Neural cell (in vitro differentiated cells): ENCODE data around the gene COLEC12. TPM values are rescaled to one million over a fixed set of nuclear protein-coding genes. Genes with fewer than 3 reads are reported as not detected.

Experiments
- H2AFZ ChIP-seq: fragments of 200-600, 300-800 bp; sonication (generic), shearing (Covaris generic); 2 replicates; pipeline ENCODE4 v1.6.0; 2014; ENCODE audit warnings: low read depth, mild to moderate bottlenecking, antibody characterized with exemption, low read length, moderate library complexity
- H3F3A ChIP-seq: fragments of 200-600 bp; shearing (Covaris generic); 2 replicates; pipeline ENCODE4 v1.6.1; 2016; ENCODE audit warnings: mild to moderate bottlenecking, moderate library complexity, mixed read lengths, antibody characterized with exemption, low read length; ENCODE audit not compliant: insufficient read depth, poor library complexity, severe bottlenecking
- H3K27ac ChIP-seq: fragments of 200-600, 300-800 bp; sonication (generic), shearing (Covaris generic); 2 replicates; pipeline ENCODE4 v1.5.1; 2014; ENCODE audit warnings: mild to moderate bottlenecking, low read length, moderate library complexity
- H3K27me3 ChIP-seq: fragments of 300-800, 200-600 bp; sonication (generic), shearing (Covaris generic); 2 replicates; pipeline ENCODE4 v1.6.0; 2014; ENCODE audit warnings: mild to moderate bottlenecking, low read depth, low read length, moderate library complexity; ENCODE audit not compliant: insufficient read depth
- H3K36me3 ChIP-seq: fragments of 300-800, 200-600 bp; sonication (generic), shearing (Covaris generic); 2 replicates; pipeline ENCODE4 v1.5.1; 2014; ENCODE audit warnings: mild to moderate bottlenecking, antibody characterized with exemption, low read length, moderate library complexity; ENCODE audit not compliant: insufficient read depth
- H3K4me2 ChIP-seq: fragments of 300-800, 200-600 bp; sonication (generic), shearing (Covaris generic); 2 replicates; pipeline ENCODE4 v1.6.0; 2014; ENCODE audit warnings: mild to moderate bottlenecking, low read length
- H3K4me3 ChIP-seq: fragments of 300-800, 200-600 bp; sonication (generic), shearing (Covaris generic); 2 replicates; pipeline ENCODE4 v1.5.1; 2014; ENCODE audit warnings: mild to moderate bottlenecking, low read length, moderate library complexity
- H3K79me2 ChIP-seq: fragments of 200-600 bp; shearing (Covaris generic); replicated peaks from 2 replicates; pipeline ENCODE4 v1.6.0; 2014; ENCODE audit warnings: mild to moderate bottlenecking, low read length, moderate library complexity; ENCODE audit not compliant: insufficient read depth
- H3K9ac ChIP-seq: fragments of 300-800, 200-600 bp; sonication (generic), shearing (Covaris generic); 2 replicates; pipeline ENCODE4 v1.6.1; 2016; ENCODE audit warnings: mild to moderate bottlenecking, low read length, mixed read lengths
- H3K9me2 ChIP-seq: fragments of 200-600 bp; shearing (Covaris generic); 2 replicates; pipeline ENCODE4 v1.6.1; 2016; ENCODE audit warnings: mild to moderate bottlenecking, low read length, mixed read lengths; ENCODE audit not compliant: insufficient read depth
- H3K9me3 ChIP-seq: fragments of 200-600, 300-800 bp; sonication (generic), shearing (Covaris generic); 2 replicates; pipeline ENCODE4 v1.6.1; 2016; ENCODE audit warnings: mild to moderate bottlenecking, mixed run types, low read length, moderate library complexity, mixed read lengths
- H4K20me1 ChIP-seq: fragments of 200-600 bp; shearing (Covaris generic); 2 replicates; pipeline ENCODE4 v1.6.1; 2016; ENCODE audit warnings: mild to moderate bottlenecking, mixed run types; ENCODE audit not compliant: insufficient read depth
- CTCF ChIP-seq: fragments of 450-650 bp; IDR thresholded peaks from 2 replicates; pipeline ENCODE4 v1.5.1; 2014; ENCODE audit warnings: antibody characterized with exemption, mild to moderate bottlenecking, moderate library complexity; ENCODE audit not compliant: poor library complexity, severe bottlenecking
- EP300 ChIP-seq: fragments of 450-650 bp; conservative IDR thresholded peaks from 2 replicates; pipeline ENCODE4 v1.6.1; 2014; ENCODE audit warnings: antibody characterized with exemption, mild to moderate bottlenecking, moderate library complexity; ENCODE audit not compliant: poor library complexity, severe bottlenecking
- EZH2 ChIP-seq: fragments of 200-600, 300-800 bp; shearing (Covaris generic), sonication (generic); IDR thresholded peaks from 2 replicates; pipeline ENCODE4 v1.6.1; 2014; ENCODE audit warnings: antibody characterized with exemption, low read length, borderline replicate concordance, mild to moderate bottlenecking; ENCODE audit not compliant: insufficient read depth, poor library complexity, severe bottlenecking
- MXI1 ChIP-seq: fragments of 450-650 bp; conservative IDR thresholded peaks from 2 replicates; pipeline ENCODE4 v1.6.1; 2014; ENCODE audit warnings: antibody characterized with exemption, mild to moderate bottlenecking; ENCODE audit not compliant: poor library complexity, severe bottlenecking
- POLR2AphosphoS5 ChIP-seq: IDR thresholded peaks from 2 replicates; pipeline ENCODE4 v1.6.1; 2012
- RAD21 ChIP-seq: fragments of 450-650 bp; conservative IDR thresholded peaks from 2 replicates; pipeline ENCODE4 v1.6.1; 2014; ENCODE audit warnings: antibody characterized with exemption, mild to moderate bottlenecking, moderate library complexity
- REST ChIP-seq: IDR thresholded peaks from 2 replicates; pipeline ENCODE4 v1.6.1; 2012; ENCODE audit warnings: borderline replicate concordance
- SMC3 ChIP-seq: fragments of 450-650 bp; conservative IDR thresholded peaks from 2 replicates; pipeline ENCODE4 v1.6.1; 2014; ENCODE audit warnings: antibody characterized with exemption, mild to moderate bottlenecking, moderate library complexity; ENCODE audit not compliant: poor library complexity
- TAF1 ChIP-seq: IDR thresholded peaks from 2 replicates; pipeline ENCODE4 v1.6.1; 2012; ENCODE audit warnings: low read depth
- polyA plus RNA-seq: library from polyadenylated mRNA; depleted of rRNA; stranded (reverse); fragments of >200 nt; gene quantifications from 2 replicates; pipeline ENCODE4 v1.2.3, GENCODE V29; 2014

Gene COLEC12
- polyA plus RNA-seq, 1 donor from 2014 or later = 0.42 TPM

GRCh38 chr18:365651-366050 lies 134.8 kb downstream of the COLEC12 start:
- Histone ChIP-seq H4K20me1 (no peaks in the 10 kb centered on the region), H3K9ac (no peak overlapping the region), H2AFZ (no peak overlapping the region), H3K4me2 (no peak overlapping the region), H3K27ac (no peak overlapping the region), H3K9me3 (no peaks in the 10 kb centered on the region), H3K27me3 (no peaks in the 10 kb centered on the region), H3K79me2 (no peaks in the 10 kb centered on the region), H3F3A (no peaks in the 10 kb centered on the region), H3K4me3 (no peak overlapping the region), H3K9me2 (no peaks in the 10 kb centered on the region), H3K36me3 (no peaks in the 10 kb centered on the region)
- TF ChIP-seq EZH2 (no peak), CTCF (no peak)

GRCh38 chr18:364256-364826 lies 136.2 kb downstream of the COLEC12 start:
- Histone ChIP-seq H3K4me3 (no peak overlapping the region), H2AFZ (no peak overlapping the region), H3K9me2 (no peaks in the 10 kb centered on the region), H4K20me1 (no peaks in the 10 kb centered on the region), H3K27me3 (no peaks in the 10 kb centered on the region), H3K27ac (no peak overlapping the region), H3K4me2 (no peak overlapping the region), H3K9ac (no peak overlapping the region), H3K79me2 (no peaks in the 10 kb centered on the region), H3K9me3 (no peaks in the 10 kb centered on the region), H3F3A (no peaks in the 10 kb centered on the region), H3K36me3 (no peaks in the 10 kb centered on the region)
- TF ChIP-seq RAD21 = no peak
- TF ChIP-seq MXI1 = no peak
- no peak for TF ChIP-seq CTCF
- no peak for TF ChIP-seq EZH2
- TF ChIP-seq TAF1 = no peak
- no peak for TF ChIP-seq SMC3
- no peak for TF ChIP-seq POLR2AphosphoS5
- TF ChIP-seq EP300 = no peak
- TF ChIP-seq REST = no peak
